HEK293T (cell line): ENCODE results near the gene PRKCH.

ENCODE experiments used
- BHLHE40 ChIP-seq: fragments of 450-650 bp; IDR thresholded peaks from 2 replicates; pipeline ENCODE4 v1.6.1; 2016; ENCODE audit warnings: mild to moderate bottlenecking, moderate library complexity, borderline replicate concordance
- CTBP1 ChIP-seq: fragments of 450-650 bp; IDR thresholded peaks from 2 replicates; pipeline ENCODE4 v1.6.1; 2016; ENCODE audit warnings: borderline replicate concordance
- ELF4 ChIP-seq: fragments of 450-650 bp; IDR thresholded peaks from 2 replicates; pipeline ENCODE4 v1.6.1; 2017; ENCODE audit warnings: antibody characterized with exemption
- FOXA1 ChIP-seq: fragments of 450-650 bp; IDR thresholded peaks from 2 replicates; pipeline ENCODE4 v1.6.1; 2016; ENCODE audit warnings: mild to moderate bottlenecking
- FOXK2 ChIP-seq: fragments of 450-650 bp; IDR thresholded peaks from 2 replicates; pipeline ENCODE4 v1.6.1; 2016; ENCODE audit warnings: mild to moderate bottlenecking
- FOXM1 ChIP-seq: fragments of 450-650 bp; IDR thresholded peaks from 2 replicates; pipeline ENCODE4 v1.6.1; 2017; ENCODE audit warnings: mild to moderate bottlenecking, borderline replicate concordance
- HDGF ChIP-seq: fragments of 450-650 bp; IDR thresholded peaks from 2 replicates; pipeline ENCODE4 v1.6.1; 2017; ENCODE audit warnings: antibody characterized with exemption, borderline replicate concordance
- LEF1 ChIP-seq: fragments of 450-650 bp; IDR thresholded peaks from 2 replicates; pipeline ENCODE4 v1.6.1; 2017; ENCODE audit warnings: mild to moderate bottlenecking, borderline replicate concordance
- NFRKB ChIP-seq: fragments of 450-650 bp; IDR thresholded peaks from 2 replicates; pipeline ENCODE4 v1.6.1; 2016; ENCODE audit warnings: mild to moderate bottlenecking, moderate library complexity
- SP1 ChIP-seq: fragments of 450-650 bp; IDR thresholded peaks from 2 replicates; pipeline ENCODE4 v1.6.1; 2017
- SUZ12 ChIP-seq: fragments of 450-650 bp; IDR thresholded peaks from 2 replicates; pipeline ENCODE4 v1.6.1; 2016; ENCODE audit warnings: mild to moderate bottlenecking
- TARDBP ChIP-seq: fragments of 450-650 bp; IDR thresholded peaks from 2 replicates; pipeline ENCODE4 v1.6.1; 2016
- ZNF384 ChIP-seq: fragments of 450-650 bp; IDR thresholded peaks from 2 replicates; pipeline ENCODE4 v1.6.1; 2016
- TF ChIP-seq, protein P1 (sequence below): fragments of 450-650 bp; IDR thresholded peaks from 2 replicates; pipeline ENCODE4 v1.6.1; 2016

DNA sequence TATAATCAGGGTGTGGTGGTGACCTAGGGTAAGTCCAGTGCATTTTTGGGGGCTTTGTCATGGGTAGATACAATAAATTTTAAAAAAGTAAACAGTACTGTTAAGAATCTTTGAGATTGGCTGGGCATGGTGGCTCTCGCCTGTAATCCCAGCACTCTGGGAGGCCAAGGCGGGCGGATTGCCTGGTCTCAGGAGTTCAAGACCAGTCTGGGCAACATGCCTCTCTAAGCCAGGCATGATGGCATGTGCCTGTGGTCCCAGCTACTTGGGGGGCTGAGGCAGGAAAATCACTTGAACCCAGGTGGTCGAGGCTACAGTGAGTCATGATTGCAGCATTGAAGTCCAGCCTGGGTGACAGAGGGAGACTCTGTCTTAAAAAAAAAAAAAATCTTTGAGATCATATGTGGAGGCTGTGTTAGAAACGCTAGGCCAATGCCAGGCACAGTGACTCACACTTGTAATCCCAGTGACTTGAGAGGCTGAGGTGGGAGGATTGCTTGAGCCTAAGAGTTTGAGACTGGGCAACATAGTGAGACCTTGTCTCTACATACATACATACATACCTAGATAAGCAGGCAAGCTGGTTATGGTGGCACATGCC lies 67.7 kb downstream of the PRKCH start:
- no peak for TF ChIP-seq ELF4
- no peak for TF ChIP-seq HDGF
- no peak for TF ChIP-seq TARDBP
- TF ChIP-seq CTBP1 = no peak
- TF ChIP-seq NFRKB = no peak
- TF ChIP-seq FOXM1 = no peak
- no peak for TF ChIP-seq SP1
- no peak for TF ChIP-seq LEF1
- no peak for TF ChIP-seq FOXA1
- TF ChIP-seq, protein P1, sequence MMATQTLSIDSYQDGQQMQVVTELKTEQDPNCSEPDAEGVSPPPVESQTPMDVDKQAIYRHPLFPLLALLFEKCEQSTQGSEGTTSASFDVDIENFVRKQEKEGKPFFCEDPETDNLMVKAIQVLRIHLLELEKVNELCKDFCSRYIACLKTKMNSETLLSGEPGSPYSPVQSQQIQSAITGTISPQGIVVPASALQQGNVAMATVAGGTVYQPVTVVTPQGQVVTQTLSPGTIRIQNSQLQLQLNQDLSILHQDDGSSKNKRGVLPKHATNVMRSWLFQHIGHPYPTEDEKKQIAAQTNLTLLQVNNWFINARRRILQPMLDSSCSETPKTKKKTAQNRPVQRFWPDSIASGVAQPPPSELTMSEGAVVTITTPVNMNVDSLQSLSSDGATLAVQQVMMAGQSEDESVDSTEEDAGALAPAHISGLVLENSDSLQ = no peak
- no peak for TF ChIP-seq BHLHE40
- no peak for TF ChIP-seq ZNF384
- no peak for TF ChIP-seq FOXK2
- TF ChIP-seq SUZ12 = no peak
